Breast epithelium (tissue), 4 donors: ENCODE results near the gene OR2AG2. TPM values are rescaled to one million over a fixed set of nuclear protein-coding genes. Genes with fewer than 3 reads are reported as not detected.
A peak's percentile ranks its signal among the peaks of the same experiment; 100 is the strongest.

Experiments used
- DNase-seq, 2 donors: peaks; one replicate each; pipeline ENCODE4 v3.0.0-alpha.2; 2019; ENCODE audit warnings: low spot score in 2 of 2
- H3K27ac ChIP-seq, 2 donors: fragments of 200-600 bp; sonication (generic) in 1 of 2; one replicate each; pipeline ENCODE4 v1.5.1; 2016 to 2019; ENCODE audit warnings: mild to moderate bottlenecking in 1 of 2
- H3K27me3 ChIP-seq, 2 donors: fragments of 200-600 bp; sonication (generic) in 1 of 2; one replicate each; pipeline versions ENCODE4 v1.5.1 to v1.6.0; 2017 to 2019; ENCODE audit warnings: control low read depth in 1 of 2, mild to moderate bottlenecking in 1 of 2
- H3K36me3 ChIP-seq: fragments of 200-600 bp; one replicate; pipeline ENCODE4 v1.5.1; 2019
- H3K4me1 ChIP-seq, 2 donors: fragments of 200-600 bp; sonication (generic); one replicate each; pipeline ENCODE4 v1.5.1; 2016 to 2019; ENCODE audit warnings: control low read depth in 1 of 2
- H3K4me3 ChIP-seq, 3 donors: fragments of 200-600 bp; sonication (generic); 1 replicate in 2 of 3; 2 replicates in 1 of 3; pipeline ENCODE4 v1.5.1; 2016 to 2019; ENCODE audit warnings: mild to moderate bottlenecking in 3 of 3, moderate library complexity in 2 of 3
- H3K9me3 ChIP-seq, 2 donors: fragments of 200-600 bp; sonication (generic) in 1 of 2; one replicate each; pipeline ENCODE4 v1.5.1; 2016 to 2019; ENCODE audit warnings: control low read depth in 1 of 2
- POLR2A ChIP-seq: fragments of 450-650 bp; IDR thresholded peaks from one replicate; pipeline ENCODE4 v1.6.1; 2016; ENCODE audit warnings: antibody characterized with exemption, mild to moderate bottlenecking, moderate library complexity
- POLR2AphosphoS5 ChIP-seq, 3 donors: sonication (generic); formaldehyde crosslinking; IDR thresholded peaks; one replicate each; pipeline ENCODE4 v1.6.1; 2017; ENCODE audit warnings: antibody characterized with exemption in 3 of 3
- intact Hi-C: fragments of 100-400 bp; cut with DNase I; formaldehyde crosslinking; loops from one replicate; pipeline ENCODE4 v1.15.1; 2023; ENCODE audit warnings: low total_unique reads
- total RNA-seq, 3 donors: library from RNA; depleted of rRNA; stranded (reverse); fragments of >200 nt; gene quantifications; one replicate each; pipeline ENCODE4 v1.1.0, GENCODE V29; 2016
- TF ChIP-seq, protein P1 (sequence below), 3 donors: fragments of 450-650 bp; IDR thresholded peaks; one replicate each; pipeline ENCODE4 v1.5.1; 2016 to 2017; ENCODE audit warnings: antibody characterized with exemption in 3 of 3, mild to moderate bottlenecking in 3 of 3, moderate library complexity in 3 of 3

The OR2AG2 gene
- total RNA-seq, 3 donors from 2014 or later = 0.44 to 3.6 TPM; not detected in 1

DNA sequence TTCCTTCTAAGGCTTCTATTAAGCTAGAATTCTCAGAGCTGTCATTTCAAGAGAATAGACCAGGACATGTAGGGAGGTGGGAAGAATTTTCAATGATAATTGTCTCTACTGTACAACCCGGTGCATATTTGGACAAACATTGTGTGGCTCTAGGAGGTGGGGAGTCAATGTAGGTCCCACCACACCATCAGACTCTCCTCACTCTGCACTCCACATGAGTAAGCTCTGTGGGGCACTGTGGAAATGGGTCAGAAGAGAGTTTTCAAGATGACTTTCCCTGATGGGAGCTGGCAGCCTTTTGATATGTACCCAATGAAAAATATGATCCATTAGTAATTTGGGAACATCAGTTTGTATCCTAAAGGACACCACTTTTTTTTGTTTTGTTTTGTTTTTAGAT, 33.2 kb downstream of the OR2AG2 start:
- Histone ChIP-seq H3K27me3 (no peaks in the 10 kb centered on the region), H3K4me1 (no peaks in the 10 kb centered on the region), H3K4me3 (no peak overlapping the region), H3K27ac (no peak overlapping the region), H3K36me3 (no peaks in the 10 kb centered on the region), H3K9me3 (no peaks in the 10 kb centered on the region)
- intact Hi-C loops = no loop called here
- no peak for TF ChIP-seq POLR2AphosphoS5 (IDR thresholded peaks at IDR 0.05)
- TF ChIP-seq POLR2A = no peak
- TF ChIP-seq, protein P1, sequence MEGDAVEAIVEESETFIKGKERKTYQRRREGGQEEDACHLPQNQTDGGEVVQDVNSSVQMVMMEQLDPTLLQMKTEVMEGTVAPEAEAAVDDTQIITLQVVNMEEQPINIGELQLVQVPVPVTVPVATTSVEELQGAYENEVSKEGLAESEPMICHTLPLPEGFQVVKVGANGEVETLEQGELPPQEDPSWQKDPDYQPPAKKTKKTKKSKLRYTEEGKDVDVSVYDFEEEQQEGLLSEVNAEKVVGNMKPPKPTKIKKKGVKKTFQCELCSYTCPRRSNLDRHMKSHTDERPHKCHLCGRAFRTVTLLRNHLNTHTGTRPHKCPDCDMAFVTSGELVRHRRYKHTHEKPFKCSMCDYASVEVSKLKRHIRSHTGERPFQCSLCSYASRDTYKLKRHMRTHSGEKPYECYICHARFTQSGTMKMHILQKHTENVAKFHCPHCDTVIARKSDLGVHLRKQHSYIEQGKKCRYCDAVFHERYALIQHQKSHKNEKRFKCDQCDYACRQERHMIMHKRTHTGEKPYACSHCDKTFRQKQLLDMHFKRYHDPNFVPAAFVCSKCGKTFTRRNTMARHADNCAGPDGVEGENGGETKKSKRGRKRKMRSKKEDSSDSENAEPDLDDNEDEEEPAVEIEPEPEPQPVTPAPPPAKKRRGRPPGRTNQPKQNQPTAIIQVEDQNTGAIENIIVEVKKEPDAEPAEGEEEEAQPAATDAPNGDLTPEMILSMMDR (IDR thresholded peaks at IDR 0.05) = no peak
- DNase-seq = no peak

DNA sequence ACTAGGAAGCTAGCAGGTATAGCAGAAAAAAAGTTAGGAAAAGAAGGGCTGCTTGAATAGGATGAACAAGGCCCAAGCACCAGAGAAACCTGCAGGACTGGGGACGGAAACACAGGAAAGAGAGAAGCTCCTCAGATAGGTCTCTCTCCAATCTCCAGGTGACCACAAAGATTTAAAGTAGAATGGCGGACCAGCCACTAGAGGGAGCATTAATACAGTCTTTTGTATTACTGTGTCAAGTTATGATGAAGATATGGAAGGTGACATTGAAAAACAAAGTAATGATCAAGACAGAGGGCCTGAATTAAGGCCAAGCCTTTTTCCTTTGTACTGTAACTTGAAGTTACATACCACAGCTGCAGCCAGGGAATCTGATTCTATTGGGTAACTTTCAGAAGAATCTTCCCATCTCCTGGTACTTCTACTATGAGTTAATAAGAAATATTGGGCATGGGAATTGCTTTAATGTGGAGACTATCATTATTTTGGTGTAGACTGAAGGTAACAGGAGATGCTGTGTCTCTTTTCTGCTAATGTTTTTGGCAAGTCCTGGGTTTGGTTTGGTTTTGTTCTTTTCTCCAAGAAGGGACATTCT, 33.8 kb downstream of the OR2AG2 start:
- H3K36me3 ChIP-seq = no peaks in the 10 kb centered on the region
- intact Hi-C loops = no loop called here
- TF ChIP-seq POLR2A = no peak
- TF ChIP-seq, protein P1 (IDR thresholded peaks at IDR 0.05) = peak in 2 of 3 donors; percentile 23 to 34
- DNase-seq = no peak
- no peaks in the 10 kb centered on the region for H3K9me3 ChIP-seq
- H3K27ac ChIP-seq = no peak overlapping the region
- no peaks in the 10 kb centered on the region for H3K27me3 ChIP-seq
- H3K4me3 ChIP-seq = no peak overlapping the region
- no peaks in the 10 kb centered on the region for H3K4me1 ChIP-seq

DNA sequence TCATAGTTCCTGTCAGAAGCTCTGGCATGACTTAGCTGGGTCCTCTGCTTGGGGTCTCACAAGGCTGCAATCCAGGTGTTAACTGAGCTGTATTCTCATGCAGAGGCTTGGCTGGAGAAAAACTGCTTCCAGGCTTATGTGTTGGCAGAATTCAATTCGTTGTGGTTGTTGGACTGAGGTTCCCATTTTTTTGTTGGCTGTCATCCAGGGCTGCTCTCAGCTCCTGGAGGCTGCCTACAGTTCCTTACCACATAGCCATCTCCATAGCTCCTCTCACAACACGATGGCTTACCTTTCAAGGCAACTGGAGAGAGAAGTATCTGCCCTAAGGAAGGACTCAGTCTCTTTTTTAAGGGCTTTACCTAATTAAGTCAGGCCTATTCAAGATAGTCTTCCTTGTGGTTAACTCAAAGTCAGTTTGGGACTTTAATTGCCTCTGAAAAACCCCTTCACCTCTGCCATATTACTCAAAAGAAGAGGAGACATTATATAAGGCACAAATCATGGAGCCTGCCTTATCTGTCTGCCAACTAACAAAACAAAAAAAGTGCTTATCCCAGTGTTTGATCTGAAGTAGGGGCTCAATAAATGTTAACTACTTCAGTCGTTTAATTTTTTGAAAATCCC, 35.2 kb downstream of the OR2AG2 start:
- H3K9me3 ChIP-seq = no peaks in the 10 kb centered on the region
- TF ChIP-seq POLR2AphosphoS5 (IDR thresholded peaks at IDR 0.05) (no peak), POLR2A (no peak)
- TF ChIP-seq, protein P1 (IDR thresholded peaks at IDR 0.05) = no peak
- no peaks in the 10 kb centered on the region for H3K36me3 ChIP-seq
- no peak overlapping the region for H3K27ac ChIP-seq
- no peaks in the 10 kb centered on the region for H3K27me3 ChIP-seq
- no peak overlapping the region for H3K4me3 ChIP-seq
- DNase-seq = no peak
- intact Hi-C loops = no loop called here
- H3K4me1 ChIP-seq = no peaks in the 10 kb centered on the region

DNA sequence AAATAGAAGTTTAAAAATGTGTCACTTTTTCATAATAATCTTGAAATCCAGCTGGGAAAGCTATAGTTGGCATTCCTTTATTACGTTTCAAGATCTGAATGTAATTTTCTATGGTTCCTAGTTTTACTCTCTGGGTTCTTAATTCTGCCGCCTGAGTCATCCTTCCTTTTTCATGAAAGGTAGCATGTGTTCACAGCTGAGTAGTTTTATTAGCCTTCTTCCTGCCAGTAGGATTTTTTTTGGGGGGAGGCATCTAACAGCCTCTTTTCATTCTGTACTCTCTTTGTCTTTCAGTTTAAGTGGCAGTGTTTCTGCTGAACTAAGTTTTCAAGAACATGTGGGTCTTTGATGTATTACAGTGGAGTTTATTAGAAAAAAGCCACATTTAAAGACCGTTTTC, 36.5 kb downstream of the OR2AG2 start:
- TF ChIP-seq POLR2AphosphoS5 (IDR thresholded peaks at IDR 0.05) (no peak), POLR2A (no peak)
- TF ChIP-seq, protein P1 (IDR thresholded peaks at IDR 0.05) = no peak
- Histone ChIP-seq H3K27ac (no peak overlapping the region), H3K36me3 (no peaks in the 10 kb centered on the region), H3K4me1 (no peaks in the 10 kb centered on the region), H3K4me3 (no peak overlapping the region), H3K9me3 (no peaks in the 10 kb centered on the region), H3K27me3 (no peaks in the 10 kb centered on the region)
- intact Hi-C loops = no loop called here
- no peak for DNase-seq

DNA sequence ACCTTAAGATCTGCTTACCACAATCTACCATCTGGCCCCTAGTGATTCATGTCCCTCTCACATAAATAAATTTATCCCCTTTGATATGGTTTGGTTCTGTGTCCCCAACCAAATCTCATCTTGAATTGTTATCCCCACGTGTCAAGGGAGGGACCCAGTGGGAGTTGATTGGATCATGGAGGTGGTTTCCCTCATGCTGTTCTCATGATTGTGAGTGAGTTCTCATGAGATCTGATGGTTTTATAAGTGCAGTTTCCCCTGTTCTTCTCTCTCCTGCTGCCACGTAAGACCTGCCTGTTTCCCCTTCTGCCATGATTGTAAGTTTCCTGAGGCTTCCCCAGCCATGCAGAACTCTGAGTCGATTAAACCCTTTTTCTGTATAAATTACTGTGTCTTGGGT, 37.2 kb downstream of the OR2AG2 start:
- no peaks in the 10 kb centered on the region for H3K4me1 ChIP-seq
- DNase-seq = no peak
- H3K27me3 ChIP-seq = no peaks in the 10 kb centered on the region
- no peaks in the 10 kb centered on the region for H3K9me3 ChIP-seq
- intact Hi-C loops = no loop called here
- H3K4me3 ChIP-seq = no peak overlapping the region
- H3K36me3 ChIP-seq = no peaks in the 10 kb centered on the region
- no peak overlapping the region for H3K27ac ChIP-seq
- TF ChIP-seq POLR2AphosphoS5 (IDR thresholded peaks at IDR 0.05) (no peak), POLR2A (no peak)
- TF ChIP-seq, protein P1 (IDR thresholded peaks at IDR 0.05) = no peak
